T-cell (primary cell): Measurements from ENCODE around the gene F13B. TPM values are rescaled to one million over a fixed set of nuclear protein-coding genes. Genes with fewer than 3 reads are reported as not detected.
"Not testable (repeated sequence)": the region's sequence is repeated elsewhere in the genome, so short reads cannot be mapped to it uniquely, and the experiment has no call there.

Experiments
- ATAC-seq, 4 experiments: fragments of 200-7000 bp in 3 of 4; fragments of 150-1000 bp in 1 of 4; cut with Tn5 transposase; replicated peaks in 1 of 4; 1 replicate in 3 of 4; 2 replicates in 1 of 4; pipeline ENCODE4 v1.10.0; 2021; ENCODE audit warnings: moderate library complexity in 3 of 4, mild to moderate bottlenecking in 2 of 4, moderate number of reproducible peaks in 1 of 4
- CTCF ChIA-PET, 2 donors: fragments of 300-600 bp; sonication (Branson Sonifier 250); formaldehyde crosslinking; loops; one replicate each; lab custom pipeline; 2022; ENCODE audit warnings: antibody characterized with exemption in 2 of 2; lab: Charles Lee
- POLR2A ChIA-PET, 2 donors: fragments of 300-600 bp; sonication (Branson Sonifier 250); formaldehyde crosslinking; loops; one replicate each; lab custom pipeline; 2022; ENCODE audit warnings: antibody characterized with exemption in 2 of 2; lab: Charles Lee
- DNase-seq, 35 experiments: peaks; one replicate each; pipeline versions ENCODE4 v3.0.0 to v3.0.0-alpha.2; 2013 to 2023
- H3K27ac ChIP-seq: one replicate; pipeline ENCODE4 v1.5.1; 2013; ENCODE audit warnings: low read length
- H3K27me3 ChIP-seq, 2 experiments: replicated peaks in 1 of 2; 1 replicate in 1 of 2; 2 replicates in 1 of 2; pipeline versions ENCODE4 v1.6.1 to v1.7.0; 2013; ENCODE audit warnings: low read length in 1 of 2, mixed read lengths in 1 of 2; ENCODE audit not compliant: control insufficient read depth in 2 of 2, insufficient read depth in 2 of 2; ENCODE audit errors: extremely low read depth in 1 of 2
- H3K36me3 ChIP-seq, 2 donors: 1 replicate in 1 of 2; 2 replicates in 1 of 2; pipeline versions ENCODE4 v1.6.1 to v1.7.0; 2013; ENCODE audit warnings: low read length in 1 of 2; ENCODE audit not compliant: control insufficient read depth in 2 of 2, insufficient read depth in 1 of 2; ENCODE audit errors: extremely low read depth in 1 of 2
- H3K4me1 ChIP-seq, 2 experiments: 1 replicate in 1 of 2; 2 replicates in 1 of 2; pipeline versions ENCODE4 v1.6.1 to v1.7.0; 2013; ENCODE audit warnings: low read length in 2 of 2, mixed read lengths in 1 of 2; ENCODE audit not compliant: insufficient read depth in 2 of 2, control insufficient read depth in 1 of 2; ENCODE audit errors: extremely low read depth in 1 of 2
- H3K4me3 ChIP-seq, 2 donors: 1 replicate in 1 of 2; 2 replicates in 1 of 2; pipeline versions ENCODE4 v1.5.1 to v1.7.0; 2013; ENCODE audit warnings: mild to moderate bottlenecking in 2 of 2, low read length in 1 of 2, moderate library complexity in 1 of 2; ENCODE audit not compliant: control insufficient read depth in 1 of 2; ENCODE audit errors: extremely low read depth in 1 of 2
- H3K9me3 ChIP-seq: 2 replicates; pipeline ENCODE4 v1.7.0; 2013
- H3K27ac Mint-ChIP-seq, 2 donors: one replicate each; pipeline ENCODE4 v1.8.0; 2020 to 2021; ENCODE audit warnings: mild to moderate bottlenecking in 2 of 2, mixed read lengths in 2 of 2
- H3K27me3 Mint-ChIP-seq, 2 donors: one replicate each; pipeline ENCODE4 v1.8.0; 2021 to 2022; ENCODE audit warnings: mixed read lengths in 2 of 2
- H3K36me3 Mint-ChIP-seq: one replicate; pipeline ENCODE4 v1.8.0; 2021; ENCODE audit warnings: mixed read lengths
- H3K4me1 Mint-ChIP-seq, 3 donors: one replicate each; pipeline ENCODE4 v1.8.0; 2020 to 2022; ENCODE audit warnings: mixed read lengths in 3 of 3, mild to moderate bottlenecking in 1 of 3
- H3K4me3 Mint-ChIP-seq, 3 donors: one replicate each; pipeline ENCODE4 v1.8.0; 2020 to 2022; ENCODE audit warnings: mild to moderate bottlenecking in 3 of 3, mixed read lengths in 3 of 3, moderate library complexity in 3 of 3
- H3K9me3 Mint-ChIP-seq, 3 donors: one replicate each; pipeline ENCODE4 v1.8.0; 2020 to 2022; ENCODE audit warnings: mixed read lengths in 3 of 3
- WGBS: methylation state at CpG from one replicate; pipeline ENCODE4 v1.1.5; 2013; ENCODE audit warnings: missing lambda C conversion rate; ENCODE audit not compliant: insufficient coverage; 5-methylcytosine and 5-hydroxymethylcytosine counted together
- total RNA-seq, 35 experiments: library from RNA in 6 of 35; stranded (reverse) in 6 of 35; fragments of 120-200 nt in 1 of 35; gene quantifications; one replicate each; pipeline versions ENCODE4 v1.2.1 to v1.2.4 and lab custom pipeline; 2013 to 2026

F13B gene
- total RNA-seq, 5 donors from 2014 or later (not counting 1 experiment from before 2014, with no cell fraction given): not detected

GRCh38 chr1:197001828-197002227 lies 65.2 kb downstream of the F13B start:
- Mint-ChIP-seq H3K27ac (no peak overlapping the region), H3K27me3 (no peaks in the 10 kb centered on the region), H3K4me1 (no peaks in the 10 kb centered on the region), H3K36me3 (no peaks in the 10 kb centered on the region), H3K9me3 (no peaks in the 10 kb centered on the region), H3K4me3 (no peak overlapping the region)
- Histone ChIP-seq H3K27me3 (no peaks in the 10 kb centered on the region), H3K36me3 (no peaks in the 10 kb centered on the region), H3K4me3 (no peak overlapping the region), H3K27ac (no peak overlapping the region), H3K4me1 (no peaks in the 10 kb centered on the region), H3K9me3 (no peaks in the 10 kb centered on the region)
- POLR2A ChIA-PET: no interaction called here
- ATAC-seq (no peak), DNase-seq (no peak)
- CTCF ChIA-PET: no interaction called here
- WGBS: no CpG with 5 or more reads among the region's 2 CpGs

- Histone ChIP-seq H3K9me3 (no peaks in the 10 kb centered on the region), H3K4me3 (no peak overlapping the region), H3K4me1 (no peaks in the 10 kb centered on the region), H3K27me3 (no peaks in the 10 kb centered on the region), H3K27ac (no peak overlapping the region), H3K36me3 (no peaks in the 10 kb centered on the region)
- CTCF ChIA-PET: no interaction called here
- H3K4me3 Mint-ChIP-seq: no peak overlapping the region
- DNase-seq (no peak), ATAC-seq (no peak)
- peaks cover 0 to 1% of the 10 kb centered on the region in 2 donors for H3K27me3 Mint-ChIP-seq
- H3K36me3 Mint-ChIP-seq: no peaks in the 10 kb centered on the region
- WGBS: no CpG with 5 or more reads among the region's 1 CpG
- POLR2A ChIA-PET: no interaction called here
- no peak overlapping the region for H3K27ac Mint-ChIP-seq
- no peaks in the 10 kb centered on the region for H3K4me1 Mint-ChIP-seq
- no peaks in the 10 kb centered on the region for H3K9me3 Mint-ChIP-seq
These were observed 69.6 kb downstream of the F13B start for GRCh38 chr1:196997423-196997822.

- peaks cover 0 to 3% of the 10 kb centered on the region in 2 experiments for H3K27me3 ChIP-seq
- Mint-ChIP-seq H3K9me3 (peaks cover 0 to 4% (median 0%) of the 10 kb centered on the region in 3 donors), H3K36me3 (no peaks in the 10 kb centered on the region), H3K4me3 (no peak overlapping the region), H3K27me3 (peaks cover 0 to 3% of the 10 kb centered on the region in 2 donors), H3K27ac (no peak overlapping the region), H3K4me1 (no peaks in the 10 kb centered on the region)
- H3K36me3 ChIP-seq: no peaks in the 10 kb centered on the region
- POLR2A ChIA-PET: no interaction called here
- no peaks in the 10 kb centered on the region for H3K4me1 ChIP-seq
- DNase-seq (no peak), ATAC-seq (no peak)
- no peak overlapping the region for H3K27ac ChIP-seq
- no CpG with 5 or more reads among the region's 2 CpGs for WGBS
- H3K4me3 ChIP-seq: no peak overlapping the region
- CTCF ChIA-PET: no interaction called here
- no peaks in the 10 kb centered on the region for H3K9me3 ChIP-seq
These were observed 73.1 kb downstream of the F13B start for GRCh38 chr1:196993916-196994315.

GRCh38 chr1:196991919-196992651 lies 75.0 kb downstream of the F13B start:
- H3K36me3 Mint-ChIP-seq, H3K27ac Mint-ChIP-seq, H3K4me1 Mint-ChIP-seq, H3K36me3 ChIP-seq, H3K27ac ChIP-seq, DNase-seq, H3K27me3 ChIP-seq, H3K4me3 Mint-ChIP-seq, H3K4me1 ChIP-seq, H3K27me3 Mint-ChIP-seq, POLR2A ChIA-PET, ATAC-seq, H3K9me3 ChIP-seq, CTCF ChIA-PET, H3K4me3 ChIP-seq, H3K9me3 Mint-ChIP-seq: not testable (repeated sequence)
- WGBS: 59% methylated on average over 5 of the region's 11 CpGs

Other genes starting within 250 kb of the F13B start
- 1 to 10 TPM in 1 of 5 donors, under 1 TPM in 1, not detected in 3; 0.41 to 1.3 TPM for gene CFHR1, start 247.5 kb downstream of the F13B start, total RNA-seq
- not detected for gene CFHR4, start 179.2 kb downstream of the F13B start, total RNA-seq
- not detected for gene CFHR2, start 123.5 kb downstream of the F13B start, total RNA-seq
- gene CFHR5, start 89.7 kb downstream of the F13B start, total RNA-seq: not detected
- under 1 TPM; 0.41 to 0.93 (median 0.44) TPM for gene ASPM, start 79.4 kb upstream of the F13B start, total RNA-seq
- gene ZBTB41, start 134.0 kb upstream of the F13B start, total RNA-seq: 1 to 10 TPM; 8.3 to 9.9 (median 8.6) TPM
- under 1 TPM; 0.09 to 0.47 (median 0.33) TPM for gene CRB1, start 201.0 kb upstream of the F13B start, total RNA-seq